Lung microvascular endothelial cell (primary cell): ENCODE measurements around the gene CIAO3. TPM values are rescaled to one million over a fixed set of nuclear protein-coding genes. Genes with fewer than 3 reads are reported as not detected.
"Not testable (repeated sequence)": the region's sequence is repeated elsewhere in the genome, so short reads cannot be mapped to it uniquely, and the experiment has no call there.

Experiments
- DNase-seq, 2 donors: peaks; one replicate each; pipeline versions ENCODE4 v3.0.0 to v3.0.0-alpha.2; 2010; ENCODE audit warnings: low read depth in 2 of 2
- total RNA-seq: library from RNA; depleted of rRNA; stranded (reverse); fragments of >200 nt; gene quantifications from 2 replicates; pipeline ENCODE4 v1.2.1, GENCODE V29; 2014

CIAO3 gene
- total RNA-seq, 1 donor from 2014 or later = 33.5 TPM

- DNase-seq = not testable (repeated sequence)
Measured at GRCh38 chr16:776298-776697, 35.5 kb upstream of the CIAO3 start.

- no peak for DNase-seq
Measured at GRCh38 chr16:775236-775796, 34.5 kb upstream of the CIAO3 start.

- no peak for DNase-seq
Measured at GRCh38 chr16:774086-775001, 33.5 kb upstream of the CIAO3 start.

- DNase-seq = no peak
Measured at GRCh38 chr16:772959-773358, 32.2 kb upstream of the CIAO3 start.

- no peak for DNase-seq
Measured at GRCh38 chr16:770411-770810, 29.6 kb upstream of the CIAO3 start.

GRCh38 chr16:769934-770333 is 29.1 kb upstream of the CIAO3 start:
- DNase-seq = no peak

GRCh38 chr16:769184-769784 is 28.5 kb upstream of the CIAO3 start:
- no peak for DNase-seq

- DNase-seq = no peak
Measured at GRCh38 chr16:768428-768827, 27.6 kb upstream of the CIAO3 start.

- DNase-seq = no peak
Measured at GRCh38 chr16:767743-768235, 27.0 kb upstream of the CIAO3 start.

- DNase-seq = no peak
Measured at GRCh38 chr16:766820-767640, 26.2 kb upstream of the CIAO3 start.

GRCh38 chr16:766008-766819 is 25.4 kb upstream of the CIAO3 start:
- no peak for DNase-seq

- DNase-seq = no peak
Measured at GRCh38 chr16:765488-765865, 24.7 kb upstream of the CIAO3 start.

- no peak for DNase-seq
Measured at GRCh38 chr16:764848-765487, 24.2 kb upstream of the CIAO3 start.

- DNase-seq = no peak
Measured at GRCh38 chr16:764184-764750, 23.5 kb upstream of the CIAO3 start.

GRCh38 chr16:763369-764183 is 22.8 kb upstream of the CIAO3 start:
- no peak for DNase-seq

GRCh38 chr16:762595-763268 is 21.9 kb upstream of the CIAO3 start:
- DNase-seq = no peak

- no peak for DNase-seq
Measured at GRCh38 chr16:761625-762513, 21.1 kb upstream of the CIAO3 start.
